A549 (cell line): ENCODE results near the gene BOLA1. TPM values are rescaled to one million over a fixed set of nuclear protein-coding genes. Genes with fewer than 3 reads are reported as not detected.

Source experiments
- ATAC-seq, 2 experiments: fragments of 200-7000 bp in 1 of 2; fragments of >200 bp in 1 of 2; cut with Nextera tagmentation in 1 of 2; cut with Tn5 transposase in 1 of 2; 3 replicates each; pipeline versions ENCODE4 v1.8.0 to v1.9.1; 2018 to 2020; ENCODE audit warnings: mild to moderate bottlenecking in 1 of 2, moderate library complexity in 1 of 2
- CTCF ChIA-PET: fragments of 300-600 bp; sonication (Branson Sonifier 250); formaldehyde crosslinking; extraction: SDS; loops from one replicate; lab custom pipeline; 2021; ENCODE audit warnings: antibody characterized with exemption, inconsistent platforms; lab: Yijun Ruan, JAX
- POLR2A ChIA-PET: fragments of 350-600 bp; formaldehyde crosslinking; extraction: SDS; loops from one replicate; lab custom pipeline; 2021; ENCODE audit warnings: antibody characterized with exemption, inconsistent platforms; lab: Yijun Ruan, JAX
- DNase-seq, 2 experiments: peaks; one replicate each; pipeline versions ENCODE4 v3.0.0 to v3.0.0-alpha.2; 2011 to 2016; ENCODE audit warnings: low read depth in 1 of 2, low spot score in 1 of 2
- FAIRE-seq: peaks from 2 replicates; lab custom pipeline; 2011; peaks lifted over from hg19 to GRCh38; lab: Jason Lieb, UNC
- H3K27ac ChIP-seq, 2 experiments: fragments of >200 bp; sonication (Bioruptor Twin); formaldehyde crosslinking; 3 replicates each; pipeline ENCODE4 v1.5.1; 2016 to 2017
- H3K4me1 ChIP-seq: fragments of >200 bp; sonication (Bioruptor Twin); formaldehyde crosslinking; 3 replicates; pipeline ENCODE4 v1.6.1; 2016
- H3K4me2 ChIP-seq: fragments of >200 bp; sonication (Bioruptor Twin); formaldehyde crosslinking; 3 replicates; pipeline ENCODE4 v1.6.1; 2016
- H3K4me3 ChIP-seq: fragments of >200 bp; sonication (Bioruptor Twin); formaldehyde crosslinking; 3 replicates; pipeline ENCODE4 v1.5.1; 2016
- H3K9me3 ChIP-seq: fragments of >200 bp; sonication (Bioruptor Twin); formaldehyde crosslinking; 3 replicates; pipeline ENCODE4 v1.6.1; 2016
- CHD2 ChIP-seq: fragments of 150-350 bp; IDR thresholded peaks from 2 replicates; pipeline ENCODE4 v1.6.1; 2014; ENCODE audit warnings: low read length; ENCODE audit not compliant: partially characterized antibody
- EP300 ChIP-seq, 2 experiments: fragments of >200 bp; sonication (Bioruptor Twin); formaldehyde crosslinking; IDR thresholded peaks; 2 replicates in 1 of 2; 3 replicates in 1 of 2; pipeline ENCODE4 v1.6.1; 2016 to 2017
- FOSL2 ChIP-seq, 2 experiments: fragments of 450-650 bp in 1 of 2; fragments of >200 bp in 1 of 2; sonication (Bioruptor Twin) in 1 of 2; formaldehyde crosslinking; IDR thresholded peaks; 2 replicates each; pipeline versions ENCODE4 v1.5.0 to v1.6.1; 2016 to 2020; ENCODE audit warnings: mild to moderate bottlenecking in 1 of 2, moderate library complexity in 1 of 2
- HDAC2 ChIP-seq: fragments of 200-600 bp; sonication (generic); IDR thresholded peaks from 2 replicates; pipeline ENCODE4 v1.6.1; 2016
- HEYL ChIP-seq: fragments of 250-450 bp; sonication (Bioruptor Pico); IDR thresholded peaks from 2 replicates; pipeline ENCODE4 v1.8.0; 2021; ENCODE audit warnings: mild to moderate bottlenecking, moderate library complexity
- JUN ChIP-seq, 2 experiments: fragments of >200 bp; sonication (Bioruptor Twin); formaldehyde crosslinking; IDR thresholded peaks; 2 replicates in 1 of 2; 3 replicates in 1 of 2; pipeline ENCODE4 v1.6.1; 2016 to 2017
- JUNB ChIP-seq: fragments of >200 bp; sonication (Bioruptor Twin); formaldehyde crosslinking; IDR thresholded peaks from 2 replicates; pipeline ENCODE4 v1.6.1; 2016
- KDM5A ChIP-seq: fragments of 200-600 bp; sonication (generic); IDR thresholded peaks from 2 replicates; pipeline ENCODE4 v1.6.1; 2016; ENCODE audit warnings: antibody characterized with exemption, mild to moderate bottlenecking
- MYC ChIP-seq: IDR thresholded peaks from 2 replicates; pipeline ENCODE4 v1.6.1; 2012; ENCODE audit warnings: mild to moderate bottlenecking, inconsistent platforms, low read length, improper control_type of control experiment, borderline replicate concordance
- NR3C1 ChIP-seq: fragments of >200 bp; sonication (Bioruptor Twin); formaldehyde crosslinking; IDR thresholded peaks from 3 replicates; pipeline ENCODE4 v1.6.1; 2017
- PBX3 ChIP-seq: IDR thresholded peaks from 2 replicates; pipeline ENCODE4 v1.6.1; 2012
- RCOR1 ChIP-seq: fragments of 150-350 bp; IDR thresholded peaks from 2 replicates; pipeline ENCODE4 v1.6.1; 2014; ENCODE audit warnings: antibody characterized with exemption, low read length, low read depth
- SMC3 ChIP-seq: fragments of >200 bp; sonication (Bioruptor Twin); formaldehyde crosslinking; IDR thresholded peaks from 3 replicates; pipeline ENCODE4 v1.6.1; 2018; ENCODE audit warnings: inconsistent platforms
- SREBF2 ChIP-seq: fragments of 450-650 bp; IDR thresholded peaks from 2 replicates; pipeline ENCODE4 v1.6.1; 2014; ENCODE audit warnings: mild to moderate bottlenecking, moderate library complexity
- ZFP36 ChIP-seq: fragments of 450-650 bp; IDR thresholded peaks from 2 replicates; pipeline ENCODE4 v1.6.1; 2014; ENCODE audit warnings: borderline replicate concordance; ENCODE audit not compliant: partially characterized antibody
- WGBS: methylation state at CpG from one replicate; pipeline ENCODE4 v1.1.6; 2017; ENCODE audit errors: missing lambda C conversion rate; 5-methylcytosine and 5-hydroxymethylcytosine counted together
- polyA plus RNA-seq, 4 experiments: library from polyadenylated mRNA; depleted of rRNA in 3 of 4; stranded (reverse); fragments of >200 nt; fragmentation: RNase III in 1 of 4; extraction: RNeasy Plus Mini Kit Qiagen cat#74134 plus additional on column Dnase treatment in 1 of 4; gene quantifications; 2 replicates in 3 of 4; 3 replicates in 1 of 4; pipeline ENCODE4 v1.2.3, GENCODE V29; 2011 to 2017
- TF ChIP-seq, protein P1 (sequence below): fragments of 250-450 bp; sonication (Bioruptor Pico); IDR thresholded peaks from 2 replicates; pipeline ENCODE4 v1.5.0; 2021; ENCODE audit warnings: mild to moderate bottlenecking, moderate library complexity, borderline replicate concordance
- TF ChIP-seq, protein P2 (sequence below): fragments of 250-450 bp; sonication (Bioruptor Pico); IDR thresholded peaks from 2 replicates; pipeline ENCODE4 v1.5.0; 2020; ENCODE audit warnings: low read depth, mild to moderate bottlenecking, moderate library complexity
- TF ChIP-seq, protein P3 (sequence below): fragments of 200-600 bp; sonication (generic); IDR thresholded peaks from 2 replicates; pipeline ENCODE4 v1.6.1; 2016; ENCODE audit warnings: antibody characterized with exemption, mild to moderate bottlenecking, moderate library complexity

BOLA1 gene
- polyA plus RNA-seq, 2 of the 4 experiments (the other 2 are of a cell fraction): 25.4 to 27.5 TPM

DNA sequence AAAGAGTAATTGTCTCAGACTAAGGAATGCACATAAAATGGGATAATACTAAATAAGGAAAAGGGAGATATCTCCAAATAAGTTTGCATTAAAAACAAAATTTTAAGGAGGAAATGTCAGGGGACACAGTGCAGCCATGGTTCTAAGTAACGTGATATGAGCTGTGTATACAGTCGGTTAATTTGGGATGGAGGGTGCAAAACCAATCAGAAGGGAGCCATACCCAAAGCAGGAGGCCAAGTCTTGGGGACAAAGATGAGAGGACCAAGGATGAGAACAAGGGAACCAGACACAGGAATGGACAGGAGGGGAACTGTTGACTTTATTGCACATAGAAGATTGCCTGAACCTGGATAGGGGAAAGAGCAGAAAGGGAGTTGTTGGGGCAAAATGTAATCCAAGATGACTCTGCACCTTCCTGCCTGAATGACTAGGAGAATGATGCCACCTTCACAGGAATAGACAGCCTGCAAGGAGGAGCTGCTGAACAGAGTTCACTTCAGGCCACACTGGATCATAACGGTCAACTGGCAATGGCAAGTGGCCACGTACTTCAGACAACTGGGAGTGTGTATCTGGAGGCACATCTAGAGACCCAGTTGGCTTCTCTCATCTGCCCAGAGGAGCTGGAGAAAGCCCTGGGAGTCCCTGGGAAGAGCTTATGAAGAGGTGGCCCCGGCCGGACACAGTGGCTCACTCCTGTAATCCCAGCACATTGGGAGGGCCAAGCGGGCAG is 22.0 kb upstream of the BOLA1 start:
- FAIRE-seq (no peak), DNase-seq (peak in 1 of 2 experiments; percentile 19), ATAC-seq (no peak; a peak in 1 of 6 replicates)
- Histone ChIP-seq H3K4me2 (no peak overlapping the region), H3K9me3 (no peaks in the 10 kb centered on the region), H3K4me3 (no peak overlapping the region), H3K4me1 (no peaks in the 10 kb centered on the region), H3K27ac (no peak overlapping the region)
- ChIA-PET CTCF (interaction anchor here (0.6 to 0.9 kb wide), 2 partner anchors 11 to 310 kb away, joined by 3 read pairs; no protein-coding TSS in a partner anchor), POLR2A (interaction anchor here (1.0 to 1.4 kb wide), 2 partner anchors 9 to 11 kb away, joined by 5 to 11 read pairs; a partner anchor contains a TSS)
- 86% methylated on average over 7 of the region's 7 CpGs for WGBS
- TF ChIP-seq KDM5A (no peak), HEYL (no peak), SREBF2 (no peak), PBX3 (no peak), HDAC2 (no peak), MYC (no peak), FOSL2 (IDR thresholded peaks at IDR 0.05) (no peak), FOSL2 (CRISPR knock-in tag; IDR thresholded peaks at IDR 0.05) (no peak)
- TF ChIP-seq, protein P1, sequence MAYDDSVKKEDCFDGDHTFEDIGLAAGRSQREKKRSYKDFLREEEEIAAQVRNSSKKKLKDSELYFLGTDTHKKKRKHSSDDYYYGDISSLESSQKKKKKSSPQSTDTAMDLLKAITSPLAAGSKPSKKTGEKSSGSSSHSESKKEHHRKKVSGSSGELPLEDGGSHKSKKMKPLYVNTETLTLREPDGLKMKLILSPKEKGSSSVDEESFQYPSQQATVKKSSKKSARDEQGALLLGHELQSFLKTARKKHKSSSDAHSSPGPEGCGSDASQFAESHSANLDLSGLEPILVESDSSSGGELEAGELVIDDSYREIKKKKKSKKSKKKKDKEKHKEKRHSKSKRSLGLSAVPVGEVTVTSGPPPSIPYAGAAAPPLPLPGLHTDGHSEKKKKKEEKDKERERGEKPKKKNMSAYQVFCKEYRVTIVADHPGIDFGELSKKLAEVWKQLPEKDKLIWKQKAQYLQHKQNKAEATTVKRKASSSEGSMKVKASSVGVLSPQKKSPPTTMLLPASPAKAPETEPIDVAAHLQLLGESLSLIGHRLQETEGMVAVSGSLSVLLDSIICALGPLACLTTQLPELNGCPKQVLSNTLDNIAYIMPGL: no peak

- Histone ChIP-seq H3K4me2 (no peak overlapping the region), H3K4me1 (peaks cover 7% of the 10 kb centered on the region), H3K9me3 (no peaks in the 10 kb centered on the region), H3K4me3 (no peak overlapping the region), H3K27ac (no peak overlapping the region)
- ChIA-PET CTCF (interaction anchor here (1.0 kb wide), 1 partner anchor 9 kb away, joined by 3 read pairs; no protein-coding TSS in a partner anchor), POLR2A (no interaction called here)
- TF ChIP-seq, protein P2, sequence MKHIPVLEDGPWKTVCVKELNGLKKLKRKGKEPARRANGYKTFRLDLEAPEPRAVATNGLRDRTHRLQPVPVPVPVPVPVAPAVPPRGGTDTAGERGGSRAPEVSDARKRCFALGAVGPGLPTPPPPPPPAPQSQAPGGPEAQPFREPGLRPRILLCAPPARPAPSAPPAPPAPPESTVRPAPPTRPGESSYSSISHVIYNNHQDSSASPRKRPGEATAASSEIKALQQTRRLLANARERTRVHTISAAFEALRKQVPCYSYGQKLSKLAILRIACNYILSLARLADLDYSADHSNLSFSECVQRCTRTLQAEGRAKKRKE (CRISPR knock-in tag): no peak
- TF ChIP-seq CHD2: no peak
- TF ChIP-seq JUNB: no peak
- no peak for TF ChIP-seq HDAC2
- no peak for TF ChIP-seq EP300 (IDR thresholded peaks at IDR 0.05)
- TF ChIP-seq MYC: no peak
- no peak for TF ChIP-seq RCOR1
- TF ChIP-seq ZFP36: no peak
- no peak for TF ChIP-seq SMC3
- TF ChIP-seq JUN (IDR thresholded peaks at IDR 0.05): no peak
- TF ChIP-seq PBX3: no peak
- no peak for TF ChIP-seq NR3C1
- TF ChIP-seq, protein P3, sequence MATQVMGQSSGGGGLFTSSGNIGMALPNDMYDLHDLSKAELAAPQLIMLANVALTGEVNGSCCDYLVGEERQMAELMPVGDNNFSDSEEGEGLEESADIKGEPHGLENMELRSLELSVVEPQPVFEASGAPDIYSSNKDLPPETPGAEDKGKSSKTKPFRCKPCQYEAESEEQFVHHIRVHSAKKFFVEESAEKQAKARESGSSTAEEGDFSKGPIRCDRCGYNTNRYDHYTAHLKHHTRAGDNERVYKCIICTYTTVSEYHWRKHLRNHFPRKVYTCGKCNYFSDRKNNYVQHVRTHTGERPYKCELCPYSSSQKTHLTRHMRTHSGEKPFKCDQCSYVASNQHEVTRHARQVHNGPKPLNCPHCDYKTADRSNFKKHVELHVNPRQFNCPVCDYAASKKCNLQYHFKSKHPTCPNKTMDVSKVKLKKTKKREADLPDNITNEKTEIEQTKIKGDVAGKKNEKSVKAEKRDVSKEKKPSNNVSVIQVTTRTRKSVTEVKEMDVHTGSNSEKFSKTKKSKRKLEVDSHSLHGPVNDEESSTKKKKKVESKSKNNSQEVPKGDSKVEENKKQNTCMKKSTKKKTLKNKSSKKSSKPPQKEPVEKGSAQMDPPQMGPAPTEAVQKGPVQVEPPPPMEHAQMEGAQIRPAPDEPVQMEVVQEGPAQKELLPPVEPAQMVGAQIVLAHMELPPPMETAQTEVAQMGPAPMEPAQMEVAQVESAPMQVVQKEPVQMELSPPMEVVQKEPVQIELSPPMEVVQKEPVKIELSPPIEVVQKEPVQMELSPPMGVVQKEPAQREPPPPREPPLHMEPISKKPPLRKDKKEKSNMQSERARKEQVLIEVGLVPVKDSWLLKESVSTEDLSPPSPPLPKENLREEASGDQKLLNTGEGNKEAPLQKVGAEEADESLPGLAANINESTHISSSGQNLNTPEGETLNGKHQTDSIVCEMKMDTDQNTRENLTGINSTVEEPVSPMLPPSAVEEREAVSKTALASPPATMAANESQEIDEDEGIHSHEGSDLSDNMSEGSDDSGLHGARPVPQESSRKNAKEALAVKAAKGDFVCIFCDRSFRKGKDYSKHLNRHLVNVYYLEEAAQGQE: no peak
- 35% methylated on average over 1 of the region's 1 CpG for WGBS
- no peak for DNase-seq
- FAIRE-seq: no peak
- no peak for ATAC-seq
These were observed 19.8 kb upstream of the BOLA1 start for GRCh38 chr1:149879556-149879955.
